Neuronal stem cell (in vitro differentiated cells): ENCODE results near the gene LINGO3.
"Not testable (repeated sequence)": the region's sequence is repeated elsewhere in the genome, so short reads cannot be mapped to it uniquely, and the experiment has no call there.

ENCODE experiments used
- DNase-seq: peaks from one replicate; pipeline ENCODE4 v3.0.0-alpha.2; 2013; ENCODE audit warnings: low spot score
- H2AFZ ChIP-seq: one replicate; pipeline ENCODE4 v1.6.1; 2013; ENCODE audit warnings: mild to moderate bottlenecking, low read length, inconsistent platforms
- H2AK5ac ChIP-seq: 2 replicates; pipeline ENCODE4 v1.6.1; 2013; ENCODE audit warnings: low read depth, mild to moderate bottlenecking, inconsistent platforms, low read length, moderate library complexity, mixed read lengths
- H2BK120ac ChIP-seq: 2 replicates; pipeline ENCODE4 v1.6.1; 2013; ENCODE audit warnings: low read depth, mild to moderate bottlenecking, inconsistent platforms, low read length, moderate library complexity, mixed read lengths
- H2BK12ac ChIP-seq: one replicate; pipeline ENCODE4 v1.6.1; 2013; ENCODE audit warnings: low read length, inconsistent platforms
- H2BK15ac ChIP-seq: 2 replicates; pipeline ENCODE4 v1.6.1; 2013; ENCODE audit warnings: mild to moderate bottlenecking, low read length, inconsistent platforms, mixed read lengths
- H2BK5ac ChIP-seq: one replicate; pipeline ENCODE4 v1.6.1; 2013; ENCODE audit warnings: inconsistent platforms, mild to moderate bottlenecking, low read length, moderate library complexity
- H3K14ac ChIP-seq: one replicate; pipeline ENCODE4 v1.6.1; 2013; ENCODE audit warnings: low read length, inconsistent platforms
- H3K18ac ChIP-seq: 2 replicates; pipeline ENCODE4 v1.6.1; 2013; ENCODE audit warnings: low read length, inconsistent platforms
- H3K23ac ChIP-seq: 2 replicates; pipeline ENCODE4 v1.6.1; 2013; ENCODE audit warnings: low read depth, mild to moderate bottlenecking, mixed read lengths, low read length, inconsistent platforms; ENCODE audit not compliant: poor library complexity
- H3K27ac ChIP-seq: replicated peaks from 3 replicates; pipeline ENCODE4 v1.5.1; 2013; ENCODE audit warnings: low read length, inconsistent platforms
- H3K27me3 ChIP-seq, 3 experiments: 2 replicates each; pipeline ENCODE4 v1.6.1; 2013; ENCODE audit warnings: low read length in 3 of 3, mild to moderate bottlenecking in 2 of 3, inconsistent platforms in 1 of 3, low read depth in 1 of 3, mixed read lengths in 1 of 3, moderate library complexity in 1 of 3; ENCODE audit not compliant: control insufficient read depth in 3 of 3, insufficient read depth in 3 of 3
- H3K36me3 ChIP-seq, 2 donors: replicated peaks in 1 of 2; 2 replicates each; pipeline ENCODE4 v1.6.1; 2013; ENCODE audit warnings: low read length in 2 of 2; ENCODE audit not compliant: control insufficient read depth in 2 of 2, insufficient read depth in 2 of 2
- H3K4ac ChIP-seq: 2 replicates; pipeline ENCODE4 v1.6.1; 2013; ENCODE audit warnings: inconsistent platforms, mild to moderate bottlenecking, low read length, moderate library complexity
- H3K4me1 ChIP-seq, 2 donors: 1 replicate in 1 of 2; 2 replicates in 1 of 2; pipeline ENCODE4 v1.6.1; 2013; ENCODE audit warnings: low read length in 2 of 2, low read depth in 1 of 2; ENCODE audit not compliant: control insufficient read depth in 2 of 2, insufficient read depth in 1 of 2
- H3K4me2 ChIP-seq: one replicate; pipeline ENCODE4 v1.6.1; 2013; ENCODE audit warnings: mild to moderate bottlenecking, low read length, inconsistent platforms; ENCODE audit not compliant: insufficient read depth, poor library complexity, severe bottlenecking
- H3K4me3 ChIP-seq, 2 donors: 2 replicates each; pipeline ENCODE4 v1.5.1; 2013; ENCODE audit warnings: low read length in 2 of 2, mild to moderate bottlenecking in 2 of 2, inconsistent platforms in 1 of 2, moderate library complexity in 1 of 2
- H3K79me1 ChIP-seq: one replicate; pipeline ENCODE4 v1.6.1; 2013; ENCODE audit warnings: low read depth, mild to moderate bottlenecking, inconsistent platforms, low read length, moderate library complexity
- H3K9ac ChIP-seq: one replicate; pipeline ENCODE4 v1.6.1; 2013; ENCODE audit warnings: mild to moderate bottlenecking, low read depth, low read length, inconsistent platforms; ENCODE audit not compliant: poor library complexity
- H3K9me3 ChIP-seq, 2 donors: replicated peaks in 1 of 2; 2 replicates each; pipeline versions ENCODE3 to v1.6.1; 2013; ENCODE audit warnings: low read length in 2 of 2, mild to moderate bottlenecking in 2 of 2, inconsistent platforms in 1 of 2, low read depth in 1 of 2, mixed read lengths in 1 of 2, moderate library complexity in 1 of 2; ENCODE audit not compliant: control insufficient read depth in 2 of 2, insufficient read depth in 1 of 2
- H4K8ac ChIP-seq: one replicate; pipeline ENCODE4 v1.6.1; 2013; ENCODE audit warnings: low read depth, mild to moderate bottlenecking, inconsistent platforms, low read length, moderate library complexity
- H4K91ac ChIP-seq: one replicate; pipeline ENCODE4 v1.6.1; 2013; ENCODE audit warnings: low read length, low read depth, mild to moderate bottlenecking, inconsistent platforms; ENCODE audit not compliant: poor library complexity
- WGBS, 2 donors: extraction: QIAGEN DNeasy Blood & Tissue Kit; methylation state at CpG; one replicate each; pipeline ENCODE4 v1.1.7; 2013; ENCODE audit warnings: missing lambda C conversion rate in 2 of 2, mixed read lengths in 1 of 2; ENCODE audit not compliant: insufficient read length in 2 of 2, insufficient replicate concordance in 1 of 2; ENCODE audit errors: extremely low coverage in 2 of 2; 5-methylcytosine and 5-hydroxymethylcytosine counted together

The LINGO3 gene

GRCh38 chr19:2351591-2351990, 43.6 kb upstream of the LINGO3 start:
- no peaks in the 10 kb centered on the region for H3K9me3 ChIP-seq
- WGBS, 2 donors: no CpG with 5 or more reads among the region's 28 CpGs
- no peak overlapping the region for H3K9ac ChIP-seq
- no peaks in the 10 kb centered on the region for H3K27me3 ChIP-seq
- peak overlapping the region; percentile 89 for H3K23ac ChIP-seq
- no peak overlapping the region for H3K4me2 ChIP-seq
- no peak overlapping the region for H3K4ac ChIP-seq
- no peak overlapping the region for H2AK5ac ChIP-seq
- no peak overlapping the region for H4K91ac ChIP-seq
- H2BK15ac ChIP-seq: no peak overlapping the region
- H2BK12ac ChIP-seq: no peak overlapping the region
- H3K4me1 ChIP-seq: no peaks in the 10 kb centered on the region
- H2BK120ac ChIP-seq: no peak overlapping the region
- H2BK5ac ChIP-seq: peak overlapping the region; percentile 87
- no peak overlapping the region for H3K18ac ChIP-seq
- H2AFZ ChIP-seq: no peak overlapping the region
- no peak overlapping the region for H3K27ac ChIP-seq
- H3K36me3 ChIP-seq: peaks cover 9 to 26% of the 10 kb centered on the region in 2 donors
- H3K14ac ChIP-seq: peak overlapping the region; percentile 38
- H4K8ac ChIP-seq: no peak overlapping the region
- no peak for DNase-seq
- no peak overlapping the region for H3K4me3 ChIP-seq
- peaks cover 2% of the 10 kb centered on the region for H3K79me1 ChIP-seq

GRCh38 chr19:2350656-2351055, 42.7 kb upstream of the LINGO3 start:
- Histone ChIP-seq H3K27ac (no peak overlapping the region), H2AFZ (no peak overlapping the region), H4K8ac (no peak overlapping the region), H3K9me3 (no peaks in the 10 kb centered on the region), H3K4me3 (no peak overlapping the region), H2BK12ac (no peak overlapping the region), H4K91ac (no peak overlapping the region), H3K27me3 (no peaks in the 10 kb centered on the region), H2BK5ac (peak overlapping the region; percentile 87), H2BK120ac (no peak overlapping the region), H3K4me2 (no peak overlapping the region), H3K14ac (no peak overlapping the region), H2BK15ac (no peak overlapping the region), H3K18ac (no peak overlapping the region), H3K4me1 (no peaks in the 10 kb centered on the region), H3K36me3 (peaks cover 9 to 35% of the 10 kb centered on the region in 2 donors), H3K23ac (no peak overlapping the region), H3K4ac (no peak overlapping the region), H3K79me1 (peaks cover 2% of the 10 kb centered on the region), H3K9ac (no peak overlapping the region), H2AK5ac (no peak overlapping the region)
- WGBS, 2 donors: no CpG with 5 or more reads among the region's 16 CpGs
- no peak for DNase-seq

GRCh38 chr19:2349818-2350217, 41.9 kb upstream of the LINGO3 start:
- WGBS, 2 donors: 98 to 100% methylated on average over 7 to 18 of the region's 24 CpGs
- not testable (repeated sequence) for H3K9me3 ChIP-seq

GRCh38 chr19:2345794-2346663, 38.1 kb upstream of the LINGO3 start:
- WGBS, 2 donors: no CpG with 5 or more reads among the region's 25 CpGs
- no peak overlapping the region for H3K18ac ChIP-seq
- no peak overlapping the region for H2BK15ac ChIP-seq
- H3K36me3 ChIP-seq: peaks cover 17 to 52% of the 10 kb centered on the region in 2 donors
- H3K9me3 ChIP-seq: no peaks in the 10 kb centered on the region
- H3K4me3 ChIP-seq: no peak overlapping the region
- H2AFZ ChIP-seq: no peak overlapping the region
- H2BK120ac ChIP-seq: no peak overlapping the region
- H3K23ac ChIP-seq: no peak overlapping the region
- no peak overlapping the region for H3K4ac ChIP-seq
- no peak overlapping the region for H4K8ac ChIP-seq
- no peak overlapping the region for H4K91ac ChIP-seq
- H3K4me1 ChIP-seq: no peaks in the 10 kb centered on the region
- no peak overlapping the region for H2BK12ac ChIP-seq
- H2AK5ac ChIP-seq: no peak overlapping the region
- no peaks in the 10 kb centered on the region for H3K27me3 ChIP-seq
- no peak overlapping the region for H3K14ac ChIP-seq
- DNase-seq: no peak
- no peak overlapping the region for H3K27ac ChIP-seq
- peaks cover 5% of the 10 kb centered on the region for H3K79me1 ChIP-seq
- H3K4me2 ChIP-seq: no peak overlapping the region
- H3K9ac ChIP-seq: no peak overlapping the region
- no peak overlapping the region for H2BK5ac ChIP-seq

More at GRCh38 chr19:2349818-2350217, 41.9 kb upstream of the LINGO3 start:
- H4K8ac ChIP-seq, H2BK120ac ChIP-seq, H3K79me1 ChIP-seq, H3K27me3 ChIP-seq, H2BK15ac ChIP-seq, DNase-seq, H4K91ac ChIP-seq, H3K4ac ChIP-seq, H3K27ac ChIP-seq, H2BK12ac ChIP-seq, H3K4me2 ChIP-seq, H2AK5ac ChIP-seq, H3K18ac ChIP-seq, H3K14ac ChIP-seq, H3K23ac ChIP-seq, H2BK5ac ChIP-seq, H2AFZ ChIP-seq, H3K4me1 ChIP-seq: not testable (repeated sequence)
- Histone ChIP-seq H3K36me3 (peaks cover 12 to 44% of the 10 kb centered on the region in 2 donors), H3K9ac (peak overlapping the region; percentile 70), H3K4me3 (peak overlapping the region in 1 of 2 donors; percentile 39)
